Activated naive CD4-positive, alpha-beta T cell treated with anti-CD3 and anti-CD28 coated beads for 36 hours (primary cell): ENCODE data around the gene PET100. TPM values are rescaled to one million over a fixed set of nuclear protein-coding genes. Genes with fewer than 3 reads are reported as not detected.

Source experiments
- CTCF ChIA-PET: fragments of 350-600 bp; sonication (Branson Sonifier 250); formaldehyde crosslinking; loops from one replicate; lab custom pipeline; 2021; ENCODE audit warnings: antibody characterized with exemption; lab: Charles Lee
- DNase-seq: peaks from one replicate; pipeline ENCODE4 v3.0.0-alpha.2; 2020
- H3K27ac Mint-ChIP-seq: one replicate; pipeline ENCODE4 v1.8.0; 2021; ENCODE audit warnings: mild to moderate bottlenecking, mixed read lengths
- H3K27me3 Mint-ChIP-seq: one replicate; pipeline ENCODE4 v1.8.0; 2021; ENCODE audit warnings: low read depth, mixed read lengths
- H3K36me3 Mint-ChIP-seq: one replicate; pipeline ENCODE4 v1.8.0; 2021; ENCODE audit warnings: low read depth, mixed read lengths
- H3K4me1 Mint-ChIP-seq: one replicate; pipeline ENCODE4 v1.8.0; 2021; ENCODE audit warnings: low read depth, mixed read lengths
- H3K4me3 Mint-ChIP-seq: one replicate; pipeline ENCODE4 v1.8.0; 2021; ENCODE audit warnings: mild to moderate bottlenecking, moderate library complexity, mixed read lengths
- H3K9me3 Mint-ChIP-seq: one replicate; pipeline ENCODE4 v1.8.0; 2021; ENCODE audit warnings: mixed read lengths
- intact Hi-C: fragments of 100-400 bp; cut with micrococcal nuclease; formaldehyde crosslinking; loops from one replicate; pipeline ENCODE4 v1.15.1; 2023
- total RNA-seq, 2 experiments: library from RNA; stranded (reverse); gene quantifications; one replicate each; pipeline ENCODE4 v1.2.3, GENCODE V29; 2021

PET100 gene
- total RNA-seq, 2 experiments from 2014 or later, result 93.9 to 96.5 TPM

DNA sequence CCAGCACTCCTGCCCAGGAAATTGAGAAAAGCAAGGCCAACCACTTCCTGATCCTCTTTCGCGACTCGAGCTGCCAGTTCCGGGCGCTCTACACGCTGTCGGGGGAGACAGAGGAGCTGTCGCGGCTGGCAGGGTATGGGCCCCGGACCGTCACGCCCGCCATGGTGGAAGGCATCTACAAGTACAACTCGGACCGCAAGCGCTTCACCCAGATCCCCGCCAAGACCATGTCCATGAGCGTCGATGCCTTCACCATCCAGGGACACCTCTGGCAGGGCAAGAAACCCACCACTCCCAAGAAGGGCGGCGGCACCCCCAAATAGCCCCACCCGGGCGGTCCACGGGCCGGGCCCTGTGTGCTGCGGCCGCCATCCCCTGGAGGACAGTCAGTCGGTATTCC, 11.9 kb upstream of the PET100 start:
- CTCF ChIA-PET, result no interaction called here
- no peak for DNase-seq
- H3K4me3 Mint-ChIP-seq, result no peak overlapping the region
- intact Hi-C loops, result no loop called here
- no peaks in the 10 kb centered on the region for H3K9me3 Mint-ChIP-seq
- H3K27ac Mint-ChIP-seq, result no peak overlapping the region
- no peaks in the 10 kb centered on the region for H3K4me1 Mint-ChIP-seq
- H3K36me3 Mint-ChIP-seq, result peaks cover 22% of the 10 kb centered on the region
- H3K27me3 Mint-ChIP-seq, result no peaks in the 10 kb centered on the region

DNA sequence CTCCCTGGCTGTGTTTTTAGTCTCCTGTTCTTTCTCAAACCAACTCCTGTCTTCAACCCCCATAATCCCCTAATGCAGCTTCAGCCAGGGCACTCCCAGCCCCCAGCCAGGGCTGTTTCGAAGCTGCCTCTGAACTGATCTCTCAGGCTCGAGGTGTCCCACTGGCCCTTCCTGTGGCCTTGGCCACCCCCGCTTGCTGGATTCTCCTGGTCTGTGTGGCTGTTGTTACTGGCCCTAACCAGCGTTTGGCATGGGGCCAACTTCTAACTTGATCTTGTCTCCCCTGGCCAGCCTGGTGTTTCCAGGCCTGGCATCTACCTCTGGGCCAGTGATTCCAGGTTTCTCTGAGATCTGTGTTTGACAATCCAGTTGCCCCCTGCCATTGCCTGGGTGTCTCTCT, 11.2 kb upstream of the PET100 start:
- intact Hi-C loops, result no loop called here
- H3K9me3 Mint-ChIP-seq, result no peaks in the 10 kb centered on the region
- no peak overlapping the region for H3K27ac Mint-ChIP-seq
- no peaks in the 10 kb centered on the region for H3K4me1 Mint-ChIP-seq
- CTCF ChIA-PET, result no interaction called here
- no peaks in the 10 kb centered on the region for H3K27me3 Mint-ChIP-seq
- DNase-seq, result no peak
- peaks cover 27% of the 10 kb centered on the region for H3K36me3 Mint-ChIP-seq
- H3K4me3 Mint-ChIP-seq, result no peak overlapping the region

DNA sequence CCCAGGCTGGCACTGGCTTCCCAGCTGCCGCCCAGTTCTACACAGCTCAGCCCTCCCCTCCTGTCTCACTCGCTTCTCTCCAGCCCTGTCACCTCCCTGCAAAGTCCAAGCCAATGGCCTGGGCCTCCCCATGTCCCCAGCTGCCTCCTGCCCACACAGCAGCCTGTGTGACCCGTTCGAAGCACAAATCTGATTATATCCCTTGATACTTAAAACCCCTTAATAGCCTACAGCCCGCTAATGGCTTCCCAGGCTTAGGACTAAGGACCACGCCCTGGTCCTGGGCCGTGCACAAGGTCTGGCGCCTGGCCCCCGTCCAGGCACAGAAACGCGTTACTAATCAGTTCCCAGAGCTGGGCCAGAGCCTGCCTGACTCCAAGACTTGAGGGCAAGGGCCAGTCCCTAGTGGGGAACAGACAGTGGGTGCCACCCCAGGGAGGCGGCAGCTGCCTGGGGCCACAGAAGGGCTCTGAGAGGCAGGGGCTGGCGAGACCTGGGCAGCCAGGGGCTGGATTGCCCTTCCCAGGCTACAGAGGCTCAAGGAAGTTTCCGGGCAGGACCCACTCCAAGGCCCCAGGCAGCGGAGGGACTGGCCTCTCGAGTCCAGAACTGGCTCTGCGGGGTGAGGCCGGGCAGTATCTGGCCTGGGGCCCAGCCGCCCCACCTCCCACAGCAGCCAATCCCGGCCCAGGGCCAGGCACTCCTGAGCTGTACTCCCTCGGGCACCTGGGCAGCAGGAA, 10.7 kb upstream of the PET100 start:
- DNase-seq, result no peak
- H3K36me3 Mint-ChIP-seq, result peaks cover 27% of the 10 kb centered on the region
- H3K4me3 Mint-ChIP-seq, result no peak overlapping the region
- no peaks in the 10 kb centered on the region for H3K4me1 Mint-ChIP-seq
- no peaks in the 10 kb centered on the region for H3K27me3 Mint-ChIP-seq
- H3K9me3 Mint-ChIP-seq, result no peaks in the 10 kb centered on the region
- CTCF ChIA-PET, result no interaction called here
- H3K27ac Mint-ChIP-seq, result no peak overlapping the region
- intact Hi-C loops, result no loop called here

DNA sequence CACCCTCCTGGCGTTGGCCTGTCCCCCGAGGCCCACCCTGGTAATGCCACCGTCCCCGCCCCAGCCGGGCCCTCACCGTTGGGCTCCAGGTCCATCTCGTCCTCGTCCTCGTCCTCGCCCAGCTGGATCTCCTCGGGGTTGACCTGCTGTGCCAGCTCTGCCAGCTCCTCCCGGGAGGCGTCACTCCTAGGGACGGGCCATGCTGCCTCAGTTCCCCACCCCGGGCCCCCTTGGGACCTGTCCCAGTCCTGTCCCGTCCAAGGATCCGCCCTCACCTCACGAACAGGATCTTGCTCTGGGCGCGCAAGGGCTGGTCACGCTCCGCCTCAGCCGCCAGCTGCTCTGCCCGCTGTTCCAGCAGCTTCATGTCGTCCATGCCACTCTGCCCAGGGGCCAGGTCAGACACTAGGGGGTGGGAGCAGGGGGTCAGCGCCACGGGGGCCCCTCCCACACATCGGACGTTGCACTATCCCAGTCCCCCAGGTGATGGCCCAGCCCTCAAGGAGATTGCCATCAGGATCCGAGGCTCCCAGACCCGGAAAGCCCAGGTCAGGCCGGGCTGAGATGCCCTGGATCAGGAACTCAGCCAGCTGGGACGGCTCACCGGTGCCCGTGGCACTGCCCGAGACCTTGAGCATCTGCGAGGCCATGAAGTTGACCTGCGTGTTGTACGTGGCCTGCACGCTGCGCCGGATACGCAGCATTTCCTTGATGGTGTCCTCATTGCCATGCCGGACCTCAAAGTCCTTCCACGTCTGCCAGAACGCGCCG, 9.7 kb upstream of the PET100 start:
- no peak overlapping the region for H3K27ac Mint-ChIP-seq

DNA sequence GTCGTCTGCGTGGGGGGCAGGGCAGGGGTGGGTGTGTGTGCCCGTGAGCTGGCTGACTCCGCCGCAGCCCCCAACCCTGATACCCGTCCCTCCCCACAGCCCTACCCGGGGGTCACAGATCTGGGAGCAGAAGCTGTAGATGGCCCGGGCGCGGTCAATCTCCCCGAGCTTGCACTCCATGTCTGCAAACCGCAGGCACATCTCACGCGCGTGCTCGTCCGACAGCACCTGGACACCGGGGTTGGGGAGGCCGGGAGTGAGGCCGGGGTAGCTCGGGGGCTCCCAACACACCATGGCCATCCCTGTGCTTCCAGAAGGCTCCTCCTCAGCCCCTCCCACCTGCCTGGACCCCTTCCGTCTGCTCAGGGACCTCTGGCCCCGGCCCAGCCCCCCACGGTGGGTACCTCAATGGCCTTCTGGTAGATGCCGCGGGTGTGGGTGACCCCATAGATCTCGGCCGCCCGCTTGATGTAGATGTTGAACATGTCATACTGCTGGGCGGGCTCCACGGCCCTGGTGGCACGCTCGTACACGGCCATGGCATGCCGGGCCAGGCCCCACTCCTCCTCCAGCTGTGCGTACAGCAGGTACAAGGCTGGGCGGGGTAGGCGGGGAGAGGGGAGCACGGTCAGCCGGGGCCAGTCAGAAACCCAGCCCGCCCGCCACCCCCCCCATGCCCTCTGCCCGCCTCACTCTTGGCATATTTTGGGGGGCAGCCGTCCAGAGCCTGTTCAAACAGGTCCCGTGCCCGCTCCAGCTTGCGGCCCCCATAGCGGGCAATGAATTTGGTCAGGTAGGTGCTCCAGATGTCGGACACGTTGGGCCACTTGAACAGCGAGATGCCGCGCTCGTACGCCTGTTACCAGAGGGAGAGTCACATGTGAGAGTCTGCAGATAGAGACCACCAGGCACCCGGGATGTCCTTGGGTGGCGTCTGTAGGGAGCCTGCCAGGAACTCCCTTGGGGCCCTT, 8.9 kb upstream of the PET100 start:
- intact Hi-C loops, result no loop called here
- Mint-ChIP-seq H3K27ac (no peak overlapping the region), H3K36me3 (peaks cover 28% of the 10 kb centered on the region), H3K4me1 (no peaks in the 10 kb centered on the region), H3K4me3 (no peak overlapping the region), H3K9me3 (no peaks in the 10 kb centered on the region), H3K27me3 (no peaks in the 10 kb centered on the region)
- no peak for DNase-seq
- CTCF ChIA-PET, result interaction anchor here (1.0 kb wide), 1 partner anchor 159 kb away, joined by 3 read pairs; no protein-coding TSS in a partner anchor

More for the DNA sequence above, 9.7 kb upstream of the PET100 start:
- DNase-seq, result no peak
- Mint-ChIP-seq H3K27me3 (no peaks in the 10 kb centered on the region), H3K4me3 (no peak overlapping the region), H3K4me1 (no peaks in the 10 kb centered on the region), H3K36me3 (peaks cover 28% of the 10 kb centered on the region), H3K9me3 (no peaks in the 10 kb centered on the region)
- CTCF ChIA-PET, result interaction anchor here (1.0 kb wide), 1 partner anchor 160 kb away, joined by 3 read pairs; no protein-coding TSS in a partner anchor
- intact Hi-C loops, result no loop called here

DNA sequence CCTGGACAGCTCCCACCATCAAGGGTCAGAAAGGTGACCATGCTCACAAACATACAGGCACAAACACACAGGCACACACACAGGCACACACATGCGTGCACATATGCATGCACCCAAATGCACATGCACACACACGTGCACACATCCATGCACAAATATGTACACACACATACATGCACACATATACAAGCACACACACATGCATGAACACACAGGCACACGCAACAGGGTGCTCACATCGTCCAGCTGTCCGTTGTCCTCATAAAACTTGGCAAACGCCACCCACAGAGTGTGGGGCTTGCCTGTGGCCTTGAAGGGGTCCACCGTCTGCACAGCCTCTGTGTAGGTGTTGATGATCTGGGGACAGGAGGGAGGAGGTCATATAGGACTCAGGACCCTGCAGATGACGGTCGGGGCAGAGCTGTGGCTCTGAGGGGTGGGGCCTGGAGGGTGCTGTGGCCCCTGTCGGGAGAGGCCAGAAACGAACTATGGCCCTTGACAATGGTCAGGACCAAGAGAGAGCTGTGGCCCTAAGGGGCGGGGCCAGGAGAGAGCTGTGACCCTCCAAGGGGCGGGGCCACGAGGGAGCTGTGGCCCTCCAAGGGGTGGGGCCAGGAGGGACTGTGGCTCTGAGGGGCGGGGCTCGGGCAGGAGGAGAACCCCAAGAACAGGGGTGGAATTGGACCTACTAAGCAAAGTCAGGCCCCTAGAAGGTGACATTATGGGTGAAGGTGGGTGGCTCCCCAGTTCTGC, 6.5 kb upstream of the PET100 start:
- intact Hi-C loops, result no loop called here
- peaks cover 13% of the 10 kb centered on the region for H3K4me1 Mint-ChIP-seq
- H3K27me3 Mint-ChIP-seq, result no peaks in the 10 kb centered on the region
- no peak overlapping the region for H3K27ac Mint-ChIP-seq
- H3K4me3 Mint-ChIP-seq, result no peak overlapping the region
- CTCF ChIA-PET, result interaction anchor here (1.4 kb wide), 1 partner anchor 55 kb away, joined by 3 read pairs; no protein-coding TSS in a partner anchor
- H3K36me3 Mint-ChIP-seq, result peaks cover 26% of the 10 kb centered on the region
- DNase-seq, result no peak
- no peaks in the 10 kb centered on the region for H3K9me3 Mint-ChIP-seq

DNA sequence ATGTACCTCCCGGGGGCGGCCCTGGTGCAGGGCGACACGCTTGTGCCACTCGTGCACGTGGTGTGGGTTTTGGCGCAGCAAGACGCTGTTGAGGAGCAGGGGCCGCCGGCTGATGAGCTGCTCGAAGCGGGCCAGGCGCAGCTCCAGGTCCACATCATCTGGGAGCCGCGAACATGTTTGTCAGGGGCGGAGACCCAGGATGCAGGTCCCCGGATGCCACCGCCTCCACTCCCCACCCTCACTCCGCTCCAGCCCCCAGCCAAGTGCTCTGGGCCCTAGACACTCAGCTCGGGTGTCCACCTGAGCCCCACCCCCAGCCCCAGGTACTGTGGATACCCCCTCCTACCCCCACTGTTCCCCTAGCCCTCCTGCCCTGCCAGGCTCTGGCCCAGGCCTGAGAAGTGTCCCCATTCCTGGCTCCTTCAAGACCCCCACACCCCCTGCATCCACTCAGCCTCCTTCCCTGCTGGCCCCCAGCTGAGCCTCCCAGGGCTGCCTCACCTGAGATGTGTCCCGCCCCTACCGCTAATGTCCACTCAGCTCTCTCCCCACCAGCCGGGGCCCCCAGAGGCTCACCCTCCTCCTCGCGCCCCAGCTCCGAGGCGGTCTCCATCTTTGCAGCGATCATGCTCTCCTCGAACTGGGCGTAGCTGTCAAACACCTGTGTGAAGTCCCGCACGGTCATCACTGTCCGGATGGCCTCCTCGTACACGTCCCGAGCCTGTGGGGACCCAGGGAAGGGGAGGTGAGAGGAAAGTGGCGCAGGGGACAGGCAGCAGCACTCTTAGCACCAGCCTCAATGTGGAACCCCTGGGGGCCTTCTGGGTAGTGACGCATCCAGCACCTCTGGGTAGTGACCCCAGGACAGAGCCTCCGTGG, 5.6 kb upstream of the PET100 start:
- peaks cover 21% of the 10 kb centered on the region for H3K4me1 Mint-ChIP-seq
- H3K36me3 Mint-ChIP-seq, result peaks cover 18% of the 10 kb centered on the region
- DNase-seq, result no peak
- H3K4me3 Mint-ChIP-seq, result no peak overlapping the region
- H3K27ac Mint-ChIP-seq, result no peak overlapping the region
- no peaks in the 10 kb centered on the region for H3K9me3 Mint-ChIP-seq
- H3K27me3 Mint-ChIP-seq, result no peaks in the 10 kb centered on the region
- intact Hi-C loops, result no loop called here
- CTCF ChIA-PET, result interaction anchor here (0.6 kb wide), 1 partner anchor 926 kb away, joined by 3 read pairs; no protein-coding TSS in a partner anchor

DNA sequence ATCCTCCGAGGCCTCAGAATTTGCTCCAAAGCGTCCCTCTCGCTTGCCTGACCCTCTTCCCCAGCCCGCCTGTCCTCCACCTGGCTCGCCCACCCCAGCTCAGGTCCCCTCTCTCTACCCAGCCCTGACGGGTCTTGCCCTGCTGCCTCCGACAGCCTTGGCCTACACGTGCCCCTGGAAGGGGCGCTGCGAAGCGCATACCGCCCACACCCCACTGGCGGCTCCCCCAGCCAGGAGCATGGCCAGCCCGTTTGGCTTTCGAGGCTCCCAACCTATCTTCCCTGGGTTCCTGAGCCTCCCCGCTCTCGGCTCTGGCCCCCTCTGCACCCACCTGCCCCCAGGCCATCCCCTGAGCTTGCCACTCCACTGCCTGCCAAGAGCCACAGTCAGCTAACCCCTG, 4.8 kb upstream of the PET100 start:
- no peak for DNase-seq
- Mint-ChIP-seq H3K27me3 (no peaks in the 10 kb centered on the region), H3K27ac (no peak overlapping the region), H3K36me3 (peaks cover 24% of the 10 kb centered on the region), H3K4me3 (no peak overlapping the region), H3K9me3 (no peaks in the 10 kb centered on the region), H3K4me1 (peaks cover 28% of the 10 kb centered on the region)
- intact Hi-C loops, result no loop called here
- CTCF ChIA-PET, result no interaction called here

DNA sequence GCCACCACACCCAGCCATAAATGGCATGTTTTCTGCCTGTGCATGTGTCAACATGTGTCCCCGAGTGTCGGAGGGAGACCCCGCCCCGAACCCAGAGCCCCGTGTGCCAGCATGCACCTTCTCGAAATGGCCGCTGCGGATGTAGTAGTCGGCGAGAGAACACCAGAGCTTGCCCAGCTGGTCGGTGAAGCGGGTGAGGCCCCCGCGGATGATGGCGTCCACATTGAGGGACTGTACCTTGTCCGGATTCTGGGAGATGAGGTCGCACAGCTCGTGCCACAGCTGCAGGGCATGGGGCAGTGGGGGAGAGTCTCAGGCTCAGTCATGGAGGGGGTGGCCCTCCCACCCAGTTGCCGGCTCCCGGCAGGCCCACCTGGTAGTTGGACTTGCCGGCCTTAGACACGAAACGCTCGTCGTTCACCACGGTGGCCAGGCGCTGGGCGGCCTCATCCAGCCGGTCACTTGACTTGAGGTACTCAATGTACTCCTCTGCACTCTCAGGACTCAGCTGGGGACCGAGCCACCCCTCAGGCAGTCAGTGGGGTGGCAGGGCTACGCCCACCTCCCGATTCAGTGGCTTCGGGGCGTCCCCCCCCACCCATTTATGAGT, 3.7 kb upstream of the PET100 start:
- Mint-ChIP-seq H3K36me3 (peaks cover 24% of the 10 kb centered on the region), H3K4me1 (peaks cover 37% of the 10 kb centered on the region), H3K27me3 (no peaks in the 10 kb centered on the region), H3K9me3 (no peaks in the 10 kb centered on the region), H3K4me3 (no peak overlapping the region), H3K27ac (no peak overlapping the region)
- intact Hi-C loops, result no loop called here
- DNase-seq, result no peak
- CTCF ChIA-PET, result interaction anchor here (1.5 kb wide), 1 partner anchor 58 kb away, joined by 6 read pairs; no protein-coding TSS in a partner anchor

DNA sequence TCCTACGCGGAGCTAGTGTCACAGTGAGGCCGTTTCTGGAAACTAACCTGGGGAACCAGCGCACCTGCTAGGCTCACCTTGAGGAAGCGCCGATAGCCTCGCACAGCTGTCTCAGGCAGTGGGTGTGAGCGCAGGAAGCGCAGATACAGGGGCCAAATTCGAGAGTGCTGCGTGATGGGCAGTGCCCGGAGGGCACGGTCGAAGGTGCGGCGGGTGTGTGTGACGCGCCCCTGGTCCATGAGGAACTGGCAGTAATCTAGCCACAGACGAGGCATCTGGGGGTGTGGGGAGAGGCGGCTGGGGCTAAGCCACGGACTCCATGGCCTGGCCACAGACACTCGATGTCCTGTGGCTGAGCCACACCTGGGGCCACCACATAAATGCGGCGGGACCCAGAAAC, 2.4 kb upstream of the PET100 start:
- no peak for DNase-seq
- Mint-ChIP-seq H3K4me3 (peak overlapping the region; percentile 38), H3K36me3 (peaks cover 18% of the 10 kb centered on the region), H3K27me3 (no peaks in the 10 kb centered on the region), H3K27ac (no peak overlapping the region), H3K4me1 (peaks cover 40% of the 10 kb centered on the region), H3K9me3 (no peaks in the 10 kb centered on the region)
- intact Hi-C loops, result no loop called here
- CTCF ChIA-PET, result interaction anchor here (1.5 kb wide), 1 partner anchor 59 kb away, joined by 6 read pairs; no protein-coding TSS in a partner anchor
